Mesodermal cell (in vitro differentiated cells): Measurements from ENCODE around the gene ERVK3-1. TPM values are rescaled to one million over a fixed set of nuclear protein-coding genes. Genes with fewer than 3 reads are reported as not detected.
A peak's percentile ranks its signal among the peaks of the same experiment; 100 is the strongest.
"Not testable (repeated sequence)": the region's sequence is repeated elsewhere in the genome, so short reads cannot be mapped to it uniquely, and the experiment has no call there.

ENCODE experiments used
- H3K27ac ChIP-seq: 2 replicates; pipeline ENCODE4 v1.7.0; 2013; ENCODE audit warnings: mild to moderate bottlenecking, low read depth, low read length, moderate library complexity; ENCODE audit not compliant: severe bottlenecking
- H3K36me3 ChIP-seq: 2 replicates; pipeline ENCODE4 v1.7.1; 2013; ENCODE audit warnings: mild to moderate bottlenecking, low read length, moderate library complexity; ENCODE audit not compliant: control insufficient read depth, insufficient read depth
- H3K4me1 ChIP-seq: one replicate; pipeline ENCODE4 v1.7.1; 2013; ENCODE audit warnings: mild to moderate bottlenecking, low read length; ENCODE audit not compliant: insufficient read depth, control insufficient read depth, poor library complexity, severe bottlenecking
- H3K4me3 ChIP-seq: 2 replicates; pipeline ENCODE4 v1.7.0; 2013; ENCODE audit warnings: low read length, control low read depth, mild to moderate bottlenecking; ENCODE audit not compliant: insufficient read depth, poor library complexity, severe bottlenecking; ENCODE audit errors: extremely low read depth
- H3K9me3 ChIP-seq: 2 replicates; pipeline ENCODE4 v1.7.1; 2013; ENCODE audit warnings: mild to moderate bottlenecking, low read length, moderate library complexity; ENCODE audit not compliant: control insufficient read depth
- WGBS, 2 experiments: methylation state at CpG; one replicate each; pipeline ENCODE4 v1.1.5; 2013; ENCODE audit warnings: missing lambda C conversion rate in 2 of 2; ENCODE audit not compliant: insufficient coverage in 2 of 2; 5-methylcytosine and 5-hydroxymethylcytosine counted together
- polyA plus RNA-seq, 2 experiments: library from polyadenylated mRNA; stranded (reverse); fragments of 50-300 nt; gene quantifications; one replicate each; pipeline ENCODE4 v1.2.3, GENCODE V29; 2013

The ERVK3-1 gene
- polyA plus RNA-seq (2013, experiment 1 of 2), result 28.3 TPM
- polyA plus RNA-seq (2013, experiment 2 of 2), result 24.7 TPM

GRCh38 chr19:58305065-58305931 is at the start of gene ERVK3-1:
Gene ERVK3-1 (plus strand): TSS chr19:58305377. CDS start chr19:58312169, 6,792 bp downstream.
- Histone ChIP-seq H3K9me3 (peaks cover 3% of the 10 kb centered on the region), H3K27ac (peak within 1 kb of the TSS; percentile 91), H3K36me3 (peaks cover 67% of the 10 kb centered on the region), H3K4me3 (peak within 1 kb of the TSS; percentile 91), H3K4me1 (no peaks in the 10 kb centered on the region)
- 1% methylated on average over 44 to 46 of the region's 55 CpGs for WGBS, 2 experiments

DNA sequence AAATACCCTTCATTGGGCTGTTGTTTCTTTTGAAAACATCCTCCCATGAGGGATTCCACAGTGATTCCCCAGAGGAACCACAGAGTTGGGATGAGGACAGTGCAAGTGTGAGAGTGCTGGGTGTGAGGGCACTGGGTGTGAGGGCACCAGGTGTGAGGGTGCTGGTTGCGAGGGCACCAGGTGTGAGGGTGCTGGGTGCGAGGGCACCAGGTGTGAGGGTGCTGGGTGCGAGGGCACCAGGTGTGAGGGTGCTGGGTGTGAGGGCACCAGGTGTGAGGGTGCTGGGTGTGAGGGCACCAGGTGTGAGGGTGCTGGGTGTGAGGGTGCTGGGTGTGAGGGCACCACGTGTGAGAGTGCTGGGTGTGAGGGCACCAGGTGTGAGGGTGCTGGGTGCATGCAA is 46.9 kb upstream of the ERVK3-1 start:
- peaks cover 99% of the 10 kb centered on the region for H3K36me3 ChIP-seq
- H3K4me3 ChIP-seq, result not testable (repeated sequence)

GRCh38 chr19:58261600-58261967 is 43.6 kb upstream of the ERVK3-1 start:
- Histone ChIP-seq H3K4me1 (no peaks in the 10 kb centered on the region), H3K36me3 (peaks cover 94% of the 10 kb centered on the region), H3K9me3 (peaks cover 92% of the 10 kb centered on the region), H3K4me3 (no peak overlapping the region), H3K27ac (no peak overlapping the region)
- WGBS, 2 experiments, result 82 to 100% methylated on average over 1 to 2 of the region's 3 CpGs

More for the DNA sequence above, 46.9 kb upstream of the ERVK3-1 start:
- H3K27ac ChIP-seq, H3K4me1 ChIP-seq: not testable (repeated sequence)
- no CpG with 5 or more reads among the region's 4 CpGs for WGBS, 2 experiments
- peaks cover 93% of the 10 kb centered on the region for H3K9me3 ChIP-seq

GRCh38 chr19:58261968-58262921 is 42.9 kb upstream of the ERVK3-1 start:
- Histone ChIP-seq H3K36me3 (peaks cover 94% of the 10 kb centered on the region), H3K9me3 (peaks cover 93% of the 10 kb centered on the region), H3K4me1 (no peaks in the 10 kb centered on the region), H3K4me3 (no peak overlapping the region), H3K27ac (no peak overlapping the region)
- WGBS, 2 experiments, result 91 to 93% methylated on average over 14 to 16 of the region's 19 CpGs

- H3K36me3 ChIP-seq, result peaks cover 87% of the 10 kb centered on the region
- 94 to 99% methylated on average over 7 of the region's 7 CpGs for WGBS, 2 experiments
- H3K9me3 ChIP-seq, result peaks cover 90% of the 10 kb centered on the region
- no peaks in the 10 kb centered on the region for H3K4me1 ChIP-seq
- H3K4me3 ChIP-seq, result no peak overlapping the region
- H3K27ac ChIP-seq, result no peak overlapping the region
These were observed 42.3 kb upstream of the ERVK3-1 start for GRCh38 chr19:58262922-58263296.

DNA sequence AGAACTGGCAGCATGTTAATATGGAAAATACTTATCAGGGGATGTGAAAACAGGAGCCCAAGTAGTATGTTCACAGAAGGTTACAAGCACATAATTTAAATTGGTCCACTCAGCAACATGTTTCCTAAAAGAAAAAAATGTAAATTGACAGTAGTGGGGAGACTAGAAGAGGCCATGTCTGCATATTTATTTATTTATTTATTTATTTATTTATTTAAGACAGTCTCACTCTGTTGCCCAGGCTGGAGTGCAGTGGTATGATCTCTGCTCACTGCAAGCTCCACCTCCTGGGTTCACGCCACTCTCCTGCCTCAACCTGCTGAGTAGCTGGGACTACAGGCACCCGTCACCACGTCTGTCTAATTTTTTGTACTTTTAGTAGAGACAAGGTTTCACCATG is 40.1 kb upstream of the ERVK3-1 start:
- peaks cover 85% of the 10 kb centered on the region for H3K9me3 ChIP-seq
- no peak overlapping the region for H3K27ac ChIP-seq
- no peak overlapping the region for H3K4me3 ChIP-seq
- 93 to 96% methylated on average over 3 of the region's 3 CpGs for WGBS, 2 experiments
- peaks cover 72% of the 10 kb centered on the region for H3K36me3 ChIP-seq
- no peaks in the 10 kb centered on the region for H3K4me1 ChIP-seq

DNA sequence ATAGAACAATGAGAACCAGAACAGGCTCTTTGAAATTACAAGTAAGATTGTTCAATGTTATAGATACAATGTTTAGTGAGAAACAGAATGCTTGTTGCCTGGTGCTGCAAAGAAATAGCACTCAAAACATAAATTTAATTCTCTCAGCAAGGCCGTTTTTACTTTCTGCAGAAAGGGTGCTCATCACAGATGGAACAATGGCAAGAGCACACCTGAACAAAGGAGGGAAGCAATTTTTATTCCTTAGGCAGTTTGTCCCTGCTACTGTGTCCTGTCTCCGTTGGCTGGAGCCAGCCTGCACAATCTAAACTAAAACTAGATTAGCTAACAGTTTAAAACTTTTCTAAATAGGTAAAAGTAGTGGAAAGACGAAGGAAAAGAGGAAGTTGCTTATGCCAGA is 36.8 kb upstream of the ERVK3-1 start:
- Histone ChIP-seq H3K4me1 (no peaks in the 10 kb centered on the region), H3K36me3 (peaks cover 69% of the 10 kb centered on the region), H3K9me3 (peaks cover 71% of the 10 kb centered on the region), H3K27ac (no peak overlapping the region), H3K4me3 (no peak overlapping the region)
- 100% methylated on average over 1 to 2 of the region's 3 CpGs for WGBS, 2 experiments

DNA sequence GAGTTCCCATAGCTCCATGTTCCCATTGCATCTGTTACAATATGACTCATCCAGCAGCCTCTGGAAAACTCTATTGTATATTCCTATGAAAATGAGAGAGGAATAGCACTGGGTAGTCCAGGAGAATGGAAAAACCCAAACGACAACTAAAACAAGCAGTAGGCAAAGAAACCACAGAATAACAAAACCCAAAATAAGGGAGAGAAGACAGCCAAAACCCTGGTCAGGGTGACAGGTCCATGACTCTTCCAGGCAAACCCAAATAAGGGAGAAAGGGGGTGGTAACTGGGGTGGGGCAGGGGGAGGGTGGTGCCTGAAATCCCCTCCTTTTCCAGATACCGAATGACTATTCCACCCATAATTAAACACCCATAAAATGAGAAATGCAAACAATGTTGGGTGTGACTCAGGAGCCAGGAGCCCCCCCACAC is 30.4 kb upstream of the ERVK3-1 start:
- Histone ChIP-seq H3K36me3 (peaks cover 74% of the 10 kb centered on the region), H3K4me3 (no peak overlapping the region), H3K27ac (no peak overlapping the region), H3K9me3 (peaks cover 36% of the 10 kb centered on the region), H3K4me1 (no peaks in the 10 kb centered on the region)
- 100% methylated on average over 1 of the region's 2 CpGs; no CpG with 5 or more reads in 1 of the 2 experiments for whole genome bisulfite sequencing, 2 experiments

DNA sequence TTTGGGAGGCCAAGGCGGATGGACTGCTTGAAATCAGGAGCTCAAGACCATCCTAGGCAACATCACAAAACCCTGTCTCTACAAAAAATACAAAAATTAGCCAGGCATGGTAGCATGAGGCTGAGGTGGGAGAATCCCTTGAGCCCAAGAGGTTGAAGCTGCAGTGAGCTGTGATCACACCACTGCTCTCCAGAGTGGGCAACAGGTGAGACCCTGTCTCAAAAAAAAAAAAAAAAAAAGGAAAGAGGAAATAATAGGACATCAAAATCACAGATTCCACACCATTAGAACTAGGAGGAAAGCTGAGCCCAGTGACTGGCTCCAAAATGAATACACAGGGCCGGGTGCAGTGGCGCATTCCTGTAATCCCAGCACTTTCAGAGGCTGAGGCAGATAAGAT is 29.6 kb upstream of the ERVK3-1 start:
- Histone ChIP-seq H3K9me3 (peaks cover 36% of the 10 kb centered on the region), H3K27ac (no peak overlapping the region), H3K36me3 (peaks cover 75% of the 10 kb centered on the region), H3K4me1 (no peaks in the 10 kb centered on the region), H3K4me3 (no peak overlapping the region)
- WGBS, 2 experiments, result 96 to 100% methylated on average over 2 to 3 of the region's 3 CpGs

DNA sequence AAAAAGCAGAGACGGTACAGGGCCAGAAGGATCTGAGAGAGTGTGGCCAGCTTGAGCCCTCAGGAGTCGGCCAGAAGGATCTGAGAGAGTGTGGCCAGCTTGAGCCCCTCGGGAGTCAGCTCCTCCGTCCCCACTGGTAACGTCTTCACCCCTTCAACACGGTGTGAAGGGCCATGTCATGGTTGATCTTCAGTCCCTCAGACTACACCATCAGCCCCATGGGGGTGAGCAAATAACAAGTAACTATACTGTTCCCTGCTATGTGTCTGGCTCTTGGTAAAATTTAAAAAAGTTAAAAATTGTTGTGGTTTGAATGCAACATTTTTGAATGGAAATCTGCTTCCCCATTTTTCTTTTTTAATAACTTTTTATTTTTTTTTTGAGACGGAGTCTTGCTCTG is 28.0 kb upstream of the ERVK3-1 start:
- Histone ChIP-seq H3K36me3 (peaks cover 74% of the 10 kb centered on the region), H3K4me1 (no peaks in the 10 kb centered on the region), H3K9me3 (peaks cover 28% of the 10 kb centered on the region), H3K4me3 (peak overlapping the region; percentile 80), H3K27ac (no peak overlapping the region)
- 79 to 85% methylated on average over 3 to 6 of the region's 7 CpGs for WGBS, 2 experiments
